Left colon (tissue), 2 donors: ENCODE data around the gene MYL7. TPM values are rescaled to one million over a fixed set of nuclear protein-coding genes. Genes with fewer than 3 reads are reported as not detected.

Experiments used
- ATAC-seq: fragments of 200-7000 bp; cut with Tn5 transposase; one replicate; pipeline ENCODE4 v1.9.1; 2020; ENCODE audit warnings: mild to moderate bottlenecking, moderate library complexity
- DNase-seq, 2 donors: peaks; one replicate each; pipeline ENCODE4 v3.0.0-alpha.2; 2020
- intact Hi-C, 2 donors: fragments of 100-400 bp; cut with DNase I in 1 of 2; cut with micrococcal nuclease in 1 of 2; formaldehyde crosslinking; loops; one replicate each; pipeline versions ENCODE4 v1.11.2 to v1.14.0; 2022; cut with DNase I, micrococcal nuclease
- total RNA-seq, 2 donors: library from RNA; stranded (reverse); fragmentation: NEBNext Ultra II Directional; extraction: Animal tissue kit (Norgen Biotek cat#: 25700); gene quantifications; one replicate each; pipeline ENCODE4 v1.2.1, GENCODE V29; 2021
- donor health status: DM: no; HTN: no; CAD: no.
- donor health status: DM: yes; HTN: yes; CAD: no.

The MYL7 gene
- total RNA-seq, 2 donors from 2014 or later = not detected

- intact Hi-C loops = no loop called here
These were observed 44.7 kb downstream of the MYL7 start for GRCh38 chr7:44096326-44096881.

GRCh38 chr7:44095781-44096180 lies 45.4 kb downstream of the MYL7 start:
- ATAC-seq (no peak), DNase-seq (no peak)
- intact Hi-C loops = no loop called here

More at GRCh38 chr7:44096326-44096881, 44.7 kb downstream of the MYL7 start:
- DNase-seq (no peak), ATAC-seq (no peak)

- intact Hi-C loops = no loop called here
- DNase-seq (no peak), ATAC-seq (no peak)
These were observed 46.1 kb downstream of the MYL7 start for GRCh38 chr7:44094883-44095592.

GRCh38 chr7:44094365-44094764 lies 46.8 kb downstream of the MYL7 start:
- intact Hi-C loops = no loop called here
- no peak for ATAC-seq
- DNase-seq = no peak

GRCh38 chr7:44093102-44093641 lies 48.0 kb downstream of the MYL7 start:
- DNase-seq (no peak), ATAC-seq (no peak)
- intact Hi-C loops = no loop called here

Other genes starting within 250 kb of the MYL7 start
- gene URGCP, start 234.7 kb downstream of the MYL7 start, total RNA-seq = 10 to 100 TPM; 63.3 to 75.7 TPM
- 10 to 100 TPM in 1 of 2 donors, 1 to 10 TPM in 1; 9.2 to 13.1 TPM for gene UBE2D4, start 214.9 kb downstream of the MYL7 start, total RNA-seq
- not detected for gene SPDYE1, start 143.4 kb downstream of the MYL7 start, total RNA-seq
- 10 to 100 TPM; 87.0 to 90.5 TPM for gene DBNL, start 96.6 kb downstream of the MYL7 start, total RNA-seq
- gene PGAM2, start 75.8 kb downstream of the MYL7 start, total RNA-seq = under 1 TPM; 0.58 to 0.64 TPM
- gene POLM, start 58.8 kb downstream of the MYL7 start, total RNA-seq = 10 to 100 TPM; 20.7 to 22.8 TPM
- gene AEBP1, start 37.0 kb downstream of the MYL7 start, total RNA-seq = 10 to 100 TPM; 20.1 to 59.6 TPM
- 10 to 100 TPM; 40.5 to 57.0 TPM for gene POLD2, start 17.8 kb downstream of the MYL7 start, total RNA-seq
- under 1 TPM; 0.15 to 0.22 TPM for gene GCK, start 48.1 kb upstream of the MYL7 start, total RNA-seq
- 10 to 100 TPM; 84.8 to 86.9 TPM for gene YKT6, start 59.6 kb upstream of the MYL7 start, total RNA-seq
- gene CAMK2B, start 184.3 kb upstream of the MYL7 start, total RNA-seq = under 1 TPM; 0.61 to 0.76 TPM